Skeletal muscle satellite cell (primary cell): ENCODE measurements around the gene FAM32A.
"Not testable (repeated sequence)": the region's sequence is repeated elsewhere in the genome, so short reads cannot be mapped to it uniquely, and the experiment has no call there.

ENCODE experiments used
- H3K27me3 ChIP-seq: 2 replicates; pipeline ENCODE4 v1.7.0; 2013; ENCODE audit warnings: low read length; ENCODE audit not compliant: control insufficient read depth, insufficient read depth
- H3K36me3 ChIP-seq: 2 replicates; pipeline ENCODE4 v1.7.0; 2013; ENCODE audit warnings: mild to moderate bottlenecking, control low read depth, low read length; ENCODE audit not compliant: insufficient read depth
- H3K4me1 ChIP-seq: 2 replicates; pipeline ENCODE4 v1.7.0; 2013; ENCODE audit warnings: low read length; ENCODE audit not compliant: control insufficient read depth, insufficient read depth
- H3K4me2 ChIP-seq: 2 replicates; pipeline ENCODE4 v1.7.0; 2013; ENCODE audit warnings: mild to moderate bottlenecking, low read length
- H3K4me3 ChIP-seq: 2 replicates; pipeline ENCODE4 v1.7.0; 2013; ENCODE audit warnings: low read length
- H3K9ac ChIP-seq: 2 replicates; pipeline ENCODE4 v1.7.0; 2013; ENCODE audit warnings: mild to moderate bottlenecking, low read depth, low read length, moderate library complexity
- H3K9me3 ChIP-seq: replicated peaks from 2 replicates; pipeline ENCODE4 v1.7.0; 2013; ENCODE audit warnings: mild to moderate bottlenecking, control low read depth, low read length

FAM32A gene

GRCh38 chr19:16167055-16167454 lies 18.2 kb upstream of the FAM32A start:
- H3K4me3 ChIP-seq = no peak overlapping the region
- no peak overlapping the region for H3K4me2 ChIP-seq
- H3K9ac ChIP-seq = no peak overlapping the region
- no peaks in the 10 kb centered on the region for H3K36me3 ChIP-seq
- H3K9me3 ChIP-seq = no peaks in the 10 kb centered on the region
- no peaks in the 10 kb centered on the region for H3K27me3 ChIP-seq
- no peaks in the 10 kb centered on the region for H3K4me1 ChIP-seq

GRCh38 chr19:16168465-16169081 lies 16.6 kb upstream of the FAM32A start:
- Histone ChIP-seq H3K27me3 (no peaks in the 10 kb centered on the region), H3K9ac (no peak overlapping the region), H3K4me3 (no peak overlapping the region), H3K36me3 (no peaks in the 10 kb centered on the region), H3K9me3 (no peaks in the 10 kb centered on the region), H3K4me1 (peaks cover 8% of the 10 kb centered on the region), H3K4me2 (no peak overlapping the region)

- no peaks in the 10 kb centered on the region for H3K36me3 ChIP-seq
- peaks cover 8% of the 10 kb centered on the region for H3K4me1 ChIP-seq
- H3K4me2 ChIP-seq = no peak overlapping the region
- H3K9ac ChIP-seq = no peak overlapping the region
- no peaks in the 10 kb centered on the region for H3K27me3 ChIP-seq
- H3K4me3 ChIP-seq = no peak overlapping the region
- H3K9me3 ChIP-seq = no peaks in the 10 kb centered on the region
These were observed 15.1 kb upstream of the FAM32A start for GRCh38 chr19:16170134-16170533.

- Histone ChIP-seq H3K9ac (no peak overlapping the region), H3K4me2 (no peak overlapping the region), H3K9me3 (no peaks in the 10 kb centered on the region), H3K4me1 (peaks cover 18% of the 10 kb centered on the region), H3K4me3 (no peak overlapping the region), H3K36me3 (no peaks in the 10 kb centered on the region), H3K27me3 (no peaks in the 10 kb centered on the region)
These were observed 9.3 kb upstream of the FAM32A start for GRCh38 chr19:16175954-16176353.

GRCh38 chr19:16178866-16179265 lies 6.3 kb upstream of the FAM32A start:
- H3K4me3 ChIP-seq, H3K9ac ChIP-seq, H3K36me3 ChIP-seq, H3K27me3 ChIP-seq, H3K4me2 ChIP-seq, H3K9me3 ChIP-seq: not testable (repeated sequence)
- peaks cover 11% of the 10 kb centered on the region for H3K4me1 ChIP-seq

- H3K9me3 ChIP-seq = no peaks in the 10 kb centered on the region
- H3K36me3 ChIP-seq = no peaks in the 10 kb centered on the region
- peak overlapping the region; percentile 5 for H3K4me2 ChIP-seq
- peaks cover 14% of the 10 kb centered on the region for H3K4me1 ChIP-seq
- H3K27me3 ChIP-seq = no peaks in the 10 kb centered on the region
- H3K4me3 ChIP-seq = no peak overlapping the region
- peak overlapping the region; percentile 44 for H3K9ac ChIP-seq
These were observed 4.6 kb upstream of the FAM32A start for GRCh38 chr19:16180611-16181010.

GRCh38 chr19:16184665-16185122 lies 516 bp upstream of the FAM32A start:
- H3K9ac ChIP-seq = peak overlapping the region; percentile 47
- H3K36me3 ChIP-seq = peaks cover 23% of the 10 kb centered on the region
- no peaks in the 10 kb centered on the region for H3K27me3 ChIP-seq
- H3K4me3 ChIP-seq = peak overlapping the region; percentile 66
- peaks cover 17% of the 10 kb centered on the region for H3K4me1 ChIP-seq
- no peaks in the 10 kb centered on the region for H3K9me3 ChIP-seq
- peak overlapping the region; percentile 80 for H3K4me2 ChIP-seq

GRCh38 chr19:16185768-16186123 lies 536 bp downstream of the FAM32A start:
- Histone ChIP-seq H3K4me1 (peaks cover 8% of the 10 kb centered on the region), H3K9ac (peak overlapping the region; percentile 96), H3K27me3 (no peaks in the 10 kb centered on the region), H3K4me3 (peak overlapping the region; percentile 94), H3K36me3 (peaks cover 33% of the 10 kb centered on the region), H3K4me2 (peak overlapping the region; percentile 86), H3K9me3 (no peaks in the 10 kb centered on the region)

- Histone ChIP-seq H3K4me1 (peaks cover 6% of the 10 kb centered on the region), H3K27me3 (no peaks in the 10 kb centered on the region), H3K9me3 (no peaks in the 10 kb centered on the region), H3K4me3 (no peak overlapping the region), H3K9ac (no peak overlapping the region), H3K4me2 (no peak overlapping the region), H3K36me3 (peaks cover 52% of the 10 kb centered on the region)
These were observed 3.3 kb downstream of the FAM32A start for GRCh38 chr19:16188521-16188920.

- H3K9me3 ChIP-seq = no peaks in the 10 kb centered on the region
- H3K4me3 ChIP-seq = no peak overlapping the region
- H3K4me2 ChIP-seq = no peak overlapping the region
- H3K27me3 ChIP-seq = no peaks in the 10 kb centered on the region
- H3K36me3 ChIP-seq = peaks cover 53% of the 10 kb centered on the region
- H3K9ac ChIP-seq = no peak overlapping the region
- peaks cover 6% of the 10 kb centered on the region for H3K4me1 ChIP-seq
These were observed 5.0 kb downstream of the FAM32A start for GRCh38 chr19:16190198-16190597.

GRCh38 chr19:16190736-16191135 lies 5.5 kb downstream of the FAM32A start:
- peaks cover 11% of the 10 kb centered on the region for H3K4me1 ChIP-seq
- H3K9ac ChIP-seq = no peak overlapping the region
- H3K36me3 ChIP-seq = peaks cover 53% of the 10 kb centered on the region
- H3K4me2 ChIP-seq = no peak overlapping the region
- H3K27me3 ChIP-seq = no peaks in the 10 kb centered on the region
- no peak overlapping the region for H3K4me3 ChIP-seq
- H3K9me3 ChIP-seq = no peaks in the 10 kb centered on the region

GRCh38 chr19:16191216-16191908 lies 6.2 kb downstream of the FAM32A start:
- Histone ChIP-seq H3K4me3 (no peak overlapping the region), H3K36me3 (peaks cover 53% of the 10 kb centered on the region)

More at GRCh38 chr19:16191216-16191908, 6.2 kb downstream of the FAM32A start:
- no peak overlapping the region for H3K4me2 ChIP-seq
- no peaks in the 10 kb centered on the region for H3K27me3 ChIP-seq
- H3K9ac ChIP-seq = no peak overlapping the region
- peaks cover 17% of the 10 kb centered on the region for H3K4me1 ChIP-seq
- H3K9me3 ChIP-seq = no peaks in the 10 kb centered on the region
